HepG2 (cell line): Measurements from ENCODE around the gene TP53TG5. TPM values are rescaled to one million over a fixed set of nuclear protein-coding genes. Genes with fewer than 3 reads are reported as not detected.

Experiments used
- BHLHE40 ChIP-seq: IDR thresholded peaks from 2 replicates; pipeline ENCODE4 v1.6.1; 2011; ENCODE audit warnings: low read length, improper control_type of control experiment
- CBX5 ChIP-seq: sonication (generic); formaldehyde crosslinking; IDR thresholded peaks from 2 replicates; pipeline ENCODE4 v1.4.0; 2020; ENCODE audit warnings: missing genetic modification reagents, borderline replicate concordance
- CENPT ChIP-seq: sonication (generic); formaldehyde crosslinking; IDR thresholded peaks from 2 replicates; pipeline ENCODE4 v1.8.0; 2022; ENCODE audit warnings: low read depth, mild to moderate bottlenecking, moderate library complexity, missing genetic modification reagents
- HCFC1 ChIP-seq: fragments of 150-350 bp; IDR thresholded peaks from 2 replicates; pipeline ENCODE4 v1.6.1; 2014; ENCODE audit warnings: low read depth, low read length
- HNF4G ChIP-seq, 2 experiments: sonication (generic) in 1 of 2; formaldehyde crosslinking in 1 of 2; IDR thresholded peaks; 2 replicates each; pipeline versions ENCODE4 v1.4.0 to v1.6.1; 2011 to 2020; ENCODE audit warnings: borderline replicate concordance in 2 of 2, low read depth in 2 of 2, mild to moderate bottlenecking in 2 of 2, low read length in 1 of 2, missing genetic modification reagents in 1 of 2, moderate library complexity in 1 of 2
- HOMEZ ChIP-seq: IDR thresholded peaks from 2 replicates; pipeline ENCODE4 v1.6.1; 2016; ENCODE audit warnings: low read depth
- MEIS1 ChIP-seq: sonication (generic); formaldehyde crosslinking; IDR thresholded peaks from 2 replicates; pipeline ENCODE4 v1.9.0; 2021; ENCODE audit warnings: mild to moderate bottlenecking, missing genetic modification reagents, moderate library complexity, borderline replicate concordance
- MLX ChIP-seq: IDR thresholded peaks from 2 replicates; pipeline ENCODE4 v1.6.1; 2016
- MYC ChIP-seq: sonication (generic); formaldehyde crosslinking; IDR thresholded peaks from 2 replicates; pipeline ENCODE4 v1.9.0; 2021; ENCODE audit warnings: missing genetic modification reagents, borderline replicate concordance
- NCOR1 ChIP-seq: fragments of 200-600 bp; sonication (generic); IDR thresholded peaks from 2 replicates; pipeline ENCODE4 v1.7.0; 2017; ENCODE audit warnings: antibody characterized with exemption, low read length, borderline replicate concordance
- ZBTB40 ChIP-seq, 2 experiments: fragments of 450-650 bp in 1 of 2; sonication (generic) in 1 of 2; formaldehyde crosslinking in 1 of 2; IDR thresholded peaks; 2 replicates each; pipeline versions ENCODE4 v1.6.1 to v1.8.0; 2016 to 2022; ENCODE audit warnings: antibody characterized with exemption in 1 of 2, mild to moderate bottlenecking in 1 of 2, missing genetic modification reagents in 1 of 2
- ZNF18 ChIP-seq: sonication (generic); formaldehyde crosslinking; IDR thresholded peaks from 2 replicates; pipeline ENCODE4 v1.8.0; 2022; ENCODE audit warnings: mild to moderate bottlenecking, missing genetic modification reagents; ENCODE audit not compliant: insufficient replicate concordance
- ZNF337 ChIP-seq: sonication (generic); formaldehyde crosslinking; IDR thresholded peaks from 2 replicates; pipeline ENCODE4 v1.5.1; 2020; ENCODE audit warnings: missing genetic modification reagents, low read depth, mild to moderate bottlenecking, borderline replicate concordance
- ZSCAN9 ChIP-seq: IDR thresholded peaks from 2 replicates; pipeline ENCODE4 v1.6.1; 2016; ENCODE audit warnings: borderline replicate concordance
- polyA plus RNA-seq, 8 experiments: library from polyadenylated mRNA; depleted of rRNA in 3 of 8; stranded (reverse) in 7 of 8; unstranded in 1 of 8; fragments of >200 nt; fragmentation: Illumina TruSeq in 4 of 8; extraction: Trizol in 4 of 8; gene quantifications; 2 replicates each; pipeline versions ENCODE4 v1.2.1 to v1.2.3, GENCODE V29; 2011 to 2016; ENCODE audit warnings: low read depth in 4 of 8, missing spikeins in 1 of 8, mixed read lengths in 1 of 8; ENCODE audit not compliant: insufficient read depth in 1 of 8
- total RNA-seq, 5 experiments: library from RNA; depleted of rRNA; stranded (reverse); fragments of >200 nt; fragmentation: Illumina TruSeq; extraction: Trizol; gene quantifications; 2 replicates each; pipeline ENCODE4 v1.2.3, GENCODE V29; 2016; ENCODE audit warnings: low read depth in 1 of 5

Gene TP53TG5
- total and polyA plus RNA-seq, 2 of the 13 experiments (the other 11 are each of a cell fraction or from before 2014, with no cell fraction given) = 0.11 TPM; not detected in 1

GRCh38 chr20:45406260-45407066 lies 28.3 kb upstream of the TP53TG5 start (continued):
- TF ChIP-seq ZBTB40 (IDR thresholded peaks at IDR 0.05) (no peak), ZBTB40 (CRISPR knock-in tag; IDR thresholded peaks at IDR 0.05) (peak; percentile 70; the same call in 1 of the 2 replicates), CENPT (CRISPR knock-in tag) (no peak), NCOR1 (no peak), ZNF18 (peak; percentile 65), HOMEZ (CRISPR knock-in tag) (no peak), BHLHE40 (no peak), MEIS1 (CRISPR knock-in tag) (no peak), MYC (CRISPR knock-in tag) (peak; percentile 63), HNF4G (IDR thresholded peaks at IDR 0.05; ENCODE audit: borderline replicate concordance, low read depth, low read length) (no peak), HNF4G (CRISPR knock-in tag; IDR thresholded peaks at IDR 0.05; ENCODE audit: borderline replicate concordance, low read depth) (no peak), CBX5 (CRISPR knock-in tag) (peak; percentile 33; the same call in 1 of the 2 replicates), ZSCAN9 (no peak), HCFC1 (no peak), MLX (0 out of 2 replicates have a peak, but pooled peaks have one; percentile 30), ZNF337 (CRISPR knock-in tag) (no peak)
